Adrenal gland (tissue), 12 donors: ENCODE measurements around the gene LYRM4. TPM values are rescaled to one million over a fixed set of nuclear protein-coding genes. Genes with fewer than 3 reads are reported as not detected.
"Not testable (repeated sequence)": the region's sequence is repeated elsewhere in the genome, so short reads cannot be mapped to it uniquely, and the experiment has no call there.

Source experiments
- DNase-seq, 7 donors: peaks; one replicate each; pipeline ENCODE4 v3.0.0-alpha.2; 2019 to 2020
- H3K27ac ChIP-seq, 5 donors: fragments of 200-600 bp; sonication (generic) in 4 of 5; 1 replicate in 3 of 5; 2 replicates in 2 of 5; pipeline versions ENCODE4 v1.5.1 to v1.8.0; 2016 to 2020; ENCODE audit warnings: mild to moderate bottlenecking in 1 of 5
- H3K27me3 ChIP-seq: fragments of 200-600 bp; 2 replicates; pipeline ENCODE4 v1.8.0; 2021
- H3K36me3 ChIP-seq, 2 donors: fragments of 200-600 bp; replicated peaks in 1 of 2; 1 replicate in 1 of 2; 2 replicates in 1 of 2; pipeline versions ENCODE4 v1.5.1 to v1.8.0; 2018 to 2022
- H3K4me1 ChIP-seq, 2 donors: fragments of 200-600 bp; replicated peaks in 1 of 2; 1 replicate in 1 of 2; 2 replicates in 1 of 2; pipeline versions ENCODE4 v1.5.1 to v1.8.0; 2018 to 2021
- H3K4me3 ChIP-seq, 4 donors: fragments of 200-600 bp; sonication (generic) in 3 of 4; one replicate each; pipeline ENCODE4 v1.5.1; 2016 to 2018
- H3K9me3 ChIP-seq, 3 donors: fragments of 200-600 bp; sonication (generic) in 1 of 3; replicated peaks in 1 of 3; 1 replicate in 2 of 3; 2 replicates in 1 of 3; pipeline versions ENCODE4 v1.5.1 to v1.8.0; 2016 to 2021
- POLR2A ChIP-seq, 2 donors: fragments of 450-650 bp; IDR thresholded peaks; one replicate each; pipeline ENCODE4 v1.6.1; 2017; ENCODE audit warnings: antibody characterized with exemption in 2 of 2, mild to moderate bottlenecking in 2 of 2, moderate library complexity in 1 of 2
- WGBS, 4 donors: extraction: QIAGEN DNeasy Blood & Tissue Kit in 2 of 4; methylation state at CpG; one replicate each; pipeline versions ENCODE4 v1.1.5 to v1.1.7; 2013 to 2017; 5-methylcytosine and 5-hydroxymethylcytosine counted together
- intact Hi-C, 2 donors: fragments of 100-400 bp; cut with DNase I; formaldehyde crosslinking; loops; one replicate each; pipeline versions ENCODE4 v1.14.1 to v1.15.0; 2022 to 2023
- polyA plus RNA-seq, 3 donors: library from polyadenylated mRNA; stranded (reverse); fragments of 200-250 nt in 2 of 3; fragments of 350-450 nt in 1 of 3; fragmentation: Illumina TruSeq in 1 of 3; extraction: RNeasy Lipid Tissue Mini Kit (QIAGEN cat#74804) in 1 of 3; gene quantifications; one replicate each; pipeline ENCODE4 v1.2.3, GENCODE V29; 2013 to 2014
- total RNA-seq, 9 donors: library from RNA; depleted of rRNA in 4 of 9; stranded (reverse); fragments of >200 nt in 4 of 9; fragments of 120-200 nt in 1 of 9; fragmentation: NEBNext Ultra II Directional in 1 of 9; extraction: Animal tissue kit (Norgen Biotek cat#: 25700) in 1 of 9; gene quantifications; one replicate each; pipeline versions ENCODE4 v1.1.0 to v1.2.4, GENCODE V29; 2013 to 2023
- TF ChIP-seq, protein P1 (sequence below), 6 experiments: fragments of 450-650 bp in 4 of 6; fragments of 200-600 bp in 2 of 6; sonication (generic) in 1 of 6; IDR thresholded peaks; 1 replicate in 5 of 6; 2 replicates in 1 of 6; pipeline versions ENCODE4 v1.5.1 to v1.8.0; 2016 to 2021; ENCODE audit warnings: antibody characterized with exemption in 6 of 6, mild to moderate bottlenecking in 2 of 6, moderate library complexity in 1 of 6
- donor health status: healthy with polysubstance abuse.
- donor health status: Bipolar disorder and iron deficiency.
- donor health status: DM: yes; HTN: yes; CAD: no.
- donor health status: DM: no; HTN: no; CAD: no.
- donor health status: DM: no; HTN: no; CAD: no.
- donor health status: DM: yes; HTN: yes; CAD: no.

The LYRM4 gene
- total and polyA plus RNA-seq, 12 donors, result 16.1 to 65.1 (median 29.9) TPM

DNA sequence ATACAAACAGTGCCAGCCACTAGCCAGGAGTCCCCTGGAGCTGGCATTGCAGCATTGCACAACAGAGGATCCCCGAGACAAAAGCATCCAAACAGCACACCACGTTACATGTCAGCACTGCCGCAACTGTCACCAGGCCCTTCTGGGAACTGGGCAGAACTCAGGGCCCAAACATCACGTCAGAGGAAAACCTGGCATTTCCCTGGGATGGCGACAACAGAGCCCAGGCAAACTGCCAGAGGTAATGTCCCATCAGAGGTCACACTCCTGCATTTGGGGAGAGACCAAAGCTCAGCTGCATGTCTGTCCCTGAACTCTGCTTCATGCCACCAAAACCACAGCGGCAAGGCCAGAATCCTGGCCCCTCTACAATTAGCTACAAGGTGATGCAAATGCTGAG lies 139.3 kb downstream of the LYRM4 start:
- Histone ChIP-seq H3K27me3 (no peaks in the 10 kb centered on the region), H3K36me3 (no peaks in the 10 kb centered on the region), H3K4me3 (no peak overlapping the region), H3K27ac (peak overlapping the region in 2 of 5 donors; percentile 21 to 40), H3K9me3 (no peaks in the 10 kb centered on the region), H3K4me1 (peaks cover 0 to 7% of the 10 kb centered on the region in 2 donors)
- WGBS, 4 donors, result 31 to 50% (median 46%) methylated on average over 3 to 6 of the region's 6 CpGs
- intact Hi-C loops, result no loop called here
- peak; percentile 68 to 91 (median 79) for DNase-seq
- TF ChIP-seq POLR2A (IDR thresholded peaks at IDR 0.05), result no peak
- TF ChIP-seq, protein P1, sequence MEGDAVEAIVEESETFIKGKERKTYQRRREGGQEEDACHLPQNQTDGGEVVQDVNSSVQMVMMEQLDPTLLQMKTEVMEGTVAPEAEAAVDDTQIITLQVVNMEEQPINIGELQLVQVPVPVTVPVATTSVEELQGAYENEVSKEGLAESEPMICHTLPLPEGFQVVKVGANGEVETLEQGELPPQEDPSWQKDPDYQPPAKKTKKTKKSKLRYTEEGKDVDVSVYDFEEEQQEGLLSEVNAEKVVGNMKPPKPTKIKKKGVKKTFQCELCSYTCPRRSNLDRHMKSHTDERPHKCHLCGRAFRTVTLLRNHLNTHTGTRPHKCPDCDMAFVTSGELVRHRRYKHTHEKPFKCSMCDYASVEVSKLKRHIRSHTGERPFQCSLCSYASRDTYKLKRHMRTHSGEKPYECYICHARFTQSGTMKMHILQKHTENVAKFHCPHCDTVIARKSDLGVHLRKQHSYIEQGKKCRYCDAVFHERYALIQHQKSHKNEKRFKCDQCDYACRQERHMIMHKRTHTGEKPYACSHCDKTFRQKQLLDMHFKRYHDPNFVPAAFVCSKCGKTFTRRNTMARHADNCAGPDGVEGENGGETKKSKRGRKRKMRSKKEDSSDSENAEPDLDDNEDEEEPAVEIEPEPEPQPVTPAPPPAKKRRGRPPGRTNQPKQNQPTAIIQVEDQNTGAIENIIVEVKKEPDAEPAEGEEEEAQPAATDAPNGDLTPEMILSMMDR (IDR thresholded peaks at IDR 0.05), result no peak

DNA sequence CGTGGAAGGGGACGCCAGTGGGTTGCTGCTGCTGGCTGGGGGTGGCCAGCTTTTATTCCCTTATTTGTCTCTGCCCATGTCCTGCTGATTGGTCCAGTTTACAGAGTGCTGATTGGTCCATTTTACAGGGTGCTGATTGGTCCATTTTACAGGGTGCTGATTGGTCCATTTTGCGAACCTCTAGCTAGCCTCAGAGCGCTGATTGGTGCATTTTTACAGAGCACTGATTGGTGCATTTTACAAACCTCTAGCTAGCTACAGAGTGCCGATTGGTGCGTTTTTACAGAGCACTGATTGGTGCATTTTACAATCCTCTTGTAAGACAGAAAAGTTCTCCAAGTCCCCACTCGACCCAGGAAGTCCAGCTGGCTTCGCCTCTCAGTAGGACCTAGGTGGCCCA lies 140.2 kb downstream of the LYRM4 start:
- intact Hi-C loops, H3K4me3 ChIP-seq, H3K27ac ChIP-seq, H3K36me3 ChIP-seq, H3K27me3 ChIP-seq, H3K4me1 ChIP-seq, H3K9me3 ChIP-seq, DNase-seq: not testable (repeated sequence)
- WGBS, 4 donors, result 95 to 98% (median 96%) methylated on average over 8 of the region's 8 CpGs

DNA sequence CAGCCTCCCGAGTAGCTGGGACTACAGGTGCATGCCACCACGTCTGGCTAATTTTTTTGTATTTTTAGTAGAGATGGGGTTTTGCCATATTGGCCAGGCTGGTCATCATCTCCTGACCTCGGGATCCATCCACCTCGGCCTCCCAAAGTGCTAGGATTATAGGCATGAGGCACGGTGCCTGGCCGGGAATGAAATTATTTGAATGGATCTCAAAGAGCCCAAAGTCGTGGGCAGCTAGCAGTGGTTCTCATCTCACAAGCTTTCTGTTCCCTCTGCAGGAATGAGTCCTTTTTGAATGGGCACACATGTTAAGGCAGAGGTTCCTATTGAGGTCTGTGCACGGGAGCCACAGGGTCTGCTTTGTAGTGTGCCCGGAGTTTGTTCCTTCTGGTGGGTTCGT lies 140.7 kb downstream of the LYRM4 start:
- no peak overlapping the region for H3K27ac ChIP-seq
- H3K4me1 ChIP-seq, result peaks cover 0 to 7% of the 10 kb centered on the region in 2 donors
- H3K4me3 ChIP-seq, result no peak overlapping the region
- intact Hi-C loops, result no loop called here
- H3K36me3 ChIP-seq, result no peaks in the 10 kb centered on the region
- WGBS, 4 donors, result 87 to 94% (median 93%) methylated on average over 9 to 10 of the region's 10 CpGs
- no peaks in the 10 kb centered on the region for H3K27me3 ChIP-seq
- DNase-seq, result no peak
- no peak for TF ChIP-seq POLR2A (IDR thresholded peaks at IDR 0.05)
- TF ChIP-seq, protein P1 (IDR thresholded peaks at IDR 0.05), result no peak
- no peaks in the 10 kb centered on the region for H3K9me3 ChIP-seq

DNA sequence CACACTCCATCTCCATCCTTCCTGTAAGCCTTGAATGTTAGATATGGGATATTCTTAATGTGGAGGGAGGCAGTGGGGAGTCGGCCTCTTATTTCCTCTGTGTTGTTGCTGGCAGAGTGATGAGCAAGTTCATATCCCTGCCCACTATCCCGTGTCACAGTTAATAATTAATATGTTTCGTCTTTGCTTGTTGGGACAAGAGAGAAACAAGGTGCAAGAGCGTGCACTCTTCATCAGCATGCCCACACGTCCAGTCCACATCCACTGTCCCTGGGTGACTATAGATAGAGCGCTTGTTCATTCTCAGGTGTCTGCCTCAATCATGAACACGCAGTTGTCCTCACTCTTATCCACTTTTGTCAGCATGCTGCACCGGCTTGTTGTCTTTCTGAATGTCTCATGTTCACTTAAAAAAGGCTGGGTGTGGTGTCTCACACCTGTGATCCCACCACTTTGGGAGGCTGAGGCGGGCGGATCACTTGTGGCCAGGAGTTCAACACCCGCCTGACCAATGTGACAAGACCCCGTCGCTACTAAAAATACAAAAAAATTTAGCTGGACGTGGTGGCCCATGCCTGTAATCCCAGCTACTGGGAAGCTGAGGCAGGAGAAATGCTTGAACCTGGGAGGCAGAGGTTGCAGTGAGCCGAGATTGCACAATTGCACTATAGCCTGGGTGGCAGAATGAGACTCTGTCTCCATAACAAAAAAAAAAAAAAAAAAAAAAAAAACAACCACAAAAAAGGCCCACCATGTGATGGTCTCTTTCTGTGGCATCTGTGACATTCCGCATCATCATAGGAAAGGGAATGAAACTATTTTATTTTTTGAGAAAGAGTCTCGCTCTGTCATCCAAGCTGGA lies 141.4 kb downstream of the LYRM4 start:
- intact Hi-C loops, result no loop called here

More for the DNA sequence above, 141.4 kb downstream of the LYRM4 start:
- whole genome bisulfite sequencing, 4 donors, result 92 to 93% (median 92%) methylated on average over 17 of the region's 17 CpGs
- no peaks in the 10 kb centered on the region for H3K36me3 ChIP-seq
- no peak overlapping the region for H3K4me3 ChIP-seq
- no peaks in the 10 kb centered on the region for H3K9me3 ChIP-seq
- TF ChIP-seq, protein P1 (IDR thresholded peaks at IDR 0.05), result no peak
- TF ChIP-seq POLR2A (IDR thresholded peaks at IDR 0.05), result no peak
- no peaks in the 10 kb centered on the region for H3K27me3 ChIP-seq
- no peak for DNase-seq
- H3K4me1 ChIP-seq, result peaks cover 0 to 7% of the 10 kb centered on the region in 2 donors
- H3K27ac ChIP-seq, result no peak overlapping the region
